ENCODE data around the gene DRAXIN.

DRAXIN gene

DNA sequence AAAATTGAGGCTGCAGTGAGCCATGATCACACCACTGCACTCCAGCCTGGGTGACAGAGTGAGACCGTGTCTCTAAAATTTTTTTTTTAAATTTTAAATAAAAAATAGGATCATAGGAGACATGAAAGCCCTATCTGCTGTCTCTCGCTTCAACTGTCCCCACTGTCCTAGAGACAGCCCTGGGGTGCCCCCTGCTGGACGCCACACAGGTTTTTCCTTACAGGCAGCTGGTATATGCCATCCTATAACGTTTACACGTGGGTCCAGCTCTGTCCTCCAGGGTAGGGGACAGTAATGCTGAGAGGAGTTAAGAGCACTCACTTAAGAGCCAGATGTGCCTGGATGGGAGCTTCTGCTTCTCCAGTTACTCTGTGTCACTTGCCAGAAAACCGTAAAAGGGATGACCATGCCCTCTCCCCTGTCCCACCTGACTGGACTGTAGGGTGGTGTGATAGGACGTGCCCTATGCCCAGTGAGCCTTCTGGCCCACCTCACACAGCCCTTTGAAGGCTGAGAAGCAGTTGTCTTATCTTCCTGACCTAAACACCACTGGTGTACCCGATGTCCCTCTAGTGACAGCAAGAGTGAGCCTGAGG lies 45.7 kb upstream of the DRAXIN start:
- DNase-seq = peak; percentile 55 to 80
- H3K27ac ChIP-seq = no peak overlapping the region
- no peaks in the 10 kb centered on the region for H3K36me3 ChIP-seq
- H3K4me3 ChIP-seq = no peak overlapping the region
- intact Hi-C loops (cut with DNase I; ENCODE audit: low total_unique reads) = loop anchor here (5.0 kb wide), 1 partner anchor 603 kb away; no protein-coding TSS in a partner anchor
- TF ChIP-seq, protein P1, sequence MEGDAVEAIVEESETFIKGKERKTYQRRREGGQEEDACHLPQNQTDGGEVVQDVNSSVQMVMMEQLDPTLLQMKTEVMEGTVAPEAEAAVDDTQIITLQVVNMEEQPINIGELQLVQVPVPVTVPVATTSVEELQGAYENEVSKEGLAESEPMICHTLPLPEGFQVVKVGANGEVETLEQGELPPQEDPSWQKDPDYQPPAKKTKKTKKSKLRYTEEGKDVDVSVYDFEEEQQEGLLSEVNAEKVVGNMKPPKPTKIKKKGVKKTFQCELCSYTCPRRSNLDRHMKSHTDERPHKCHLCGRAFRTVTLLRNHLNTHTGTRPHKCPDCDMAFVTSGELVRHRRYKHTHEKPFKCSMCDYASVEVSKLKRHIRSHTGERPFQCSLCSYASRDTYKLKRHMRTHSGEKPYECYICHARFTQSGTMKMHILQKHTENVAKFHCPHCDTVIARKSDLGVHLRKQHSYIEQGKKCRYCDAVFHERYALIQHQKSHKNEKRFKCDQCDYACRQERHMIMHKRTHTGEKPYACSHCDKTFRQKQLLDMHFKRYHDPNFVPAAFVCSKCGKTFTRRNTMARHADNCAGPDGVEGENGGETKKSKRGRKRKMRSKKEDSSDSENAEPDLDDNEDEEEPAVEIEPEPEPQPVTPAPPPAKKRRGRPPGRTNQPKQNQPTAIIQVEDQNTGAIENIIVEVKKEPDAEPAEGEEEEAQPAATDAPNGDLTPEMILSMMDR (IDR thresholded peaks at IDR 0.05) = peak; percentile 55 to 68
- no peaks in the 10 kb centered on the region for H3K9me3 ChIP-seq
- peaks cover 0 to 34% (median 22%) of the 10 kb centered on the region in 4 donors for H3K4me1 ChIP-seq
- peaks cover 0 to 65% of the 10 kb centered on the region in 2 donors for H3K27me3 ChIP-seq

DNA sequence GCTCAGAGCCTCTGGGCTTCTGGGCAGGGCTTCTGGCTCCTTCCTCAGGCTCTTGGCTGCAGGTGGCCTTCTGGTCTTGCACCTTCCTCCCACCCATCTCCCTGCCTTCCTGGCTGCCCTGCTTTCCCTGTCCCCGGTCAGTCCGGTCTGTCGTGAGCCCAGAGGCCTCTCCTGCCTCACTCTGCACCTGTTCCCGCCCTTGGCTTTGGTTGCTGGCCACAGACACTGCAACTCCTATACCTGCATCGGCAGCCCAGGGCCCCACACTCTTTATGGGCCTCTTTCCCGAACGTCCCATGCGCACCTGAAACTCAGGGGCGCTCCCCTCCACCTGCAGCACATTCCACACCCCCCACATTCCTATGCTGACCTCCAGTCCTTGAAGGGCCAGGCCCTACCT lies 45.2 kb upstream of the DRAXIN start:
- Histone ChIP-seq H3K4me3 (no peak overlapping the region), H3K4me1 (peaks cover 0 to 37% (median 24%) of the 10 kb centered on the region in 4 donors), H3K9me3 (no peaks in the 10 kb centered on the region), H3K36me3 (no peaks in the 10 kb centered on the region), H3K27me3 (peaks cover 0 to 60% of the 10 kb centered on the region in 2 donors), H3K27ac (no peak overlapping the region)
- intact Hi-C loops (cut with DNase I; ENCODE audit: low total_unique reads) = loop anchor here (5.0 kb wide), 1 partner anchor 604 kb away; no protein-coding TSS in a partner anchor
- TF ChIP-seq, protein P1 (IDR thresholded peaks at IDR 0.05) = no peak
- no peak for DNase-seq

DNA sequence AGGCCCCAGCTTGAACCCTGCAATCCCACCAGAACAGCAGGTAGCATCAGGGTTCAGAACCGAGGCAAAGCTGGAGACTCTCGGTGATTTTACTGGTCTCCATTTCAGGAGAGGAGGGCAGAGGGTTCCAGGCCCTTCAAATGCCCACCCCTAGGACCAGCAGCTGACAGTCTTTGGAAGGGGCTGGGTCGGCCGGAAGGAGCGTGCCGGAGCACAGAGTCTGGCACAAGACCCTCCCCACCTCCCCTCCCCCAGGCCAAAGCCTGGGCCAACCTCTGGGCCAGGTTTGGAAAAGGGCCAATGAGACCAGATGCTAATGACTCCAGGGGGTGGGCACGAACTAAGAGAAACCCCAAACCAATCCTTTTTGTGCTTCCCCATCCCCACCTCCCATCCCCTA lies 44.2 kb upstream of the DRAXIN start:
- peaks cover 0 to 35% (median 24%) of the 10 kb centered on the region in 4 donors for H3K4me1 ChIP-seq
- TF ChIP-seq, protein P1 (IDR thresholded peaks at IDR 0.05) = no peak
- no peaks in the 10 kb centered on the region for H3K36me3 ChIP-seq
- H3K9me3 ChIP-seq = no peaks in the 10 kb centered on the region
- intact Hi-C loops (cut with DNase I; ENCODE audit: low total_unique reads) = loop anchor here (5.0 kb wide), 1 partner anchor 605 kb away; no protein-coding TSS in a partner anchor
- no peak overlapping the region for H3K4me3 ChIP-seq
- H3K27ac ChIP-seq = no peak overlapping the region
- no peak for DNase-seq
- peaks cover 0 to 51% of the 10 kb centered on the region in 2 donors for H3K27me3 ChIP-seq

DNA sequence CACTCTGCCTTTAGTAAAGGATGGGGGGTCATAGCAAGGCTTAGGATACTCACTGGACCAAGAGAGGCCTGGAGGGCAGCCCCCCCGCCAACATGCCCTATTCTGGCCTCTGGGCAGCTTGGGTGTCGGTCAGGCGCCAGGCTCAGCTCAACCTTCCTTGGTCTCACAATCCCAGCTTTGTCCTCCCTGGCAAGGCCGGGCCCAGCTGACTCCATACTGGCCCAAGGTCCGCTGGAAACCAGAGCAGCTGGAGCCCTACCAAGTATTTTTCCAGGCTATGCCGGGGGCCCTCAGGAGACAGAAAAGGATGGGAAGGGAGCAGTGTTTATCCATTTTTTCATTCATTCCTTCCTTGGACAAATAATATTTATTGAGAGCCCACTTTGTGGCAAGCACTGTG lies 43.5 kb upstream of the DRAXIN start:
- Histone ChIP-seq H3K27me3 (peaks cover 0 to 48% of the 10 kb centered on the region in 2 donors), H3K9me3 (no peaks in the 10 kb centered on the region), H3K4me3 (no peak overlapping the region), H3K36me3 (no peaks in the 10 kb centered on the region), H3K4me1 (peaks cover 0 to 37% (median 24%) of the 10 kb centered on the region in 4 donors), H3K27ac (no peak overlapping the region)
- intact Hi-C loops (cut with DNase I; ENCODE audit: low total_unique reads) = loop anchor here (5.0 kb wide), 1 partner anchor 606 kb away; no protein-coding TSS in a partner anchor
- no peak for DNase-seq
- TF ChIP-seq, protein P1 (IDR thresholded peaks at IDR 0.05) = no peak

DNA sequence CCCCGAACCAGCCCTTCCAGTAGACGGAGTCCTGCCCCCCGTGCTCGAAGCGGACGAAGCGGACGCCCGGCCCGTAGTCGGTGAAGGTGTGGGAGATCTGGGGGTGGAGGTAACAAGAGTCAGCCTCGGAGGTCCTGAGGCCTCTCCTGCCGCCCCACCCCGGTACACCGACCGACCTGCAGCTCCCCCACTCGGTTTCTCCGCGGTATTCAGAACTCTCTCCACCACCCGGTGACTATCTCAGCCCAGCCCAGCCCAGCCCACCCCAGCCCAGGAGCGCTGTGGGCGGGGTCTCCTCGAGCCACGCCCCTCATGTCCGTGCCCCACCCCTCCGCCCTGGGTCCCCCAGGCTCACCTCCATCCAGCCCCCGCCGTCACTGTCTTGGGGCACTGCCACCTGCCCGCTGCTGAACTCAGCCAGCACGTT lies 42.8 kb upstream of the DRAXIN start:
- TF ChIP-seq, protein P1 (IDR thresholded peaks at IDR 0.05) = no peak
- DNase-seq = no peak
- H3K36me3 ChIP-seq = no peaks in the 10 kb centered on the region
- H3K4me3 ChIP-seq = no peak overlapping the region
- peaks cover 0 to 40% (median 24%) of the 10 kb centered on the region in 4 donors for H3K4me1 ChIP-seq
- intact Hi-C loops (cut with DNase I; ENCODE audit: low total_unique reads) = loop anchor here (5.0 kb wide), 1 partner anchor 606 kb away; no protein-coding TSS in a partner anchor
- no peaks in the 10 kb centered on the region for H3K9me3 ChIP-seq
- peaks cover 0 to 48% of the 10 kb centered on the region in 2 donors for H3K27me3 ChIP-seq
- no peak overlapping the region for H3K27ac ChIP-seq
